Left lobe of liver (tissue), 2 donors: Measurements from ENCODE around the gene KRT37. TPM values are rescaled to one million over a fixed set of nuclear protein-coding genes. Genes with fewer than 3 reads are reported as not detected.

Experiments used
- ATAC-seq: fragments of 200-7000 bp; cut with Tn5 transposase; one replicate; pipeline ENCODE4 v1.9.1; 2020; ENCODE audit warnings: mild to moderate bottlenecking, moderate library complexity
- DNase-seq: peaks from one replicate; pipeline ENCODE4 v3.0.0-alpha.2; 2020; ENCODE audit warnings: low spot score
- total RNA-seq: library from RNA; stranded (reverse); gene quantifications from one replicate; pipeline ENCODE4 v1.2.1, GENCODE V29; 2021
- donor health status: DM: no; HTN: no; CAD: no; lungs with moderate emphysema.
- donor health status: DM: no; HTN: yes; CAD: no.

Gene KRT37
- total RNA-seq: not detected

- DNase-seq (no peak), ATAC-seq (no peak)
Measured at GRCh38 chr17:41424111-41424635, at the start of gene KRT37. TSS of gene KRT37 (minus strand) at chr17:41424585. CDS start at chr17:41424523, 62 bp downstream.

GRCh38 chr17:41468346-41468745, 44.0 kb upstream of the KRT37 start:
- DNase-seq (no peak), ATAC-seq (no peak)

DNA sequence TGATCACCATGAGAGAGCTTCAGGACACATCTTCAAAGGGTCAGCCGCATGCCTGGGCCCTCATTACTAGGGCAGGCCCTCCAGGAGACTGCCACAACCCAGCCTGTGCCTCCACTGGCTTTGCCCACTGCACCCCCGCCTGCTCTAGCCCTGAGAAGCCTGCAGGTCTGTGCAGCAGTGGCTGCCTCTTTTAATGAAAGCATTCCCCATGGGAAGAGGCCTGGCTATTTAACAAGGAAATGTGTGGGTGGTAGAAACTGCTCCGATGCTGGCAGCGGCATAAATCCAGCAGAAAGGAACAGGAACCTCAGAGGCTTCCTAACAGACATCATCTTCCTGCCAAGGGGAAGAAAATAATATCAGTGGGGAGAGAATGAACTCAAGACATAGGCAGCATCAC, 43.2 kb upstream of the KRT37 start:
- no peak for DNase-seq

DNA sequence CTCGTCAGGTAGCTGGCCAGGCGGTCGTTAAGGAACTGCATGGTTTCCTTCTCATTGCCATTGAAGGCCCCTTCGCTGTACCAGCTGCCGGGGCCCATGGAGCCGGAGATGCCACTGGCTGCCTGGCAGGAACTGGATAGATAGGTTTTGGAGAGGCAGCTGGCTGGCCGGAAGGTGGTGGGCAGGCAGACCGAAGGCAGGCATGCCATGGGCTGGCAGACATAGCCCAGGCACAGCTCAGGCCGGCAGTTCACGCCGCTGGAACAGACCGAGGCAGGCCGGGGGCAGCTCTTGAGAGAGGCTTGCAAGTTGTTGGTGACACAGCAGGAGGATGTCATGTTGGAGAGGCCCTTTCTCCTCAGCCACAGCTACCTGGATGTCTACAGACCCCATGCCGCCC, 42.6 kb upstream of the KRT37 start, which contains the start of gene KRT32:
TSS of gene KRT32 (minus strand) at position 399 of the 400 bp plus-strand sequence. CDS start at position 338, 61 bp downstream.
- ATAC-seq: no peak
- no peak for DNase-seq

More for the DNA sequence above, 43.2 kb upstream of the KRT37 start:
- no peak for ATAC-seq

- ATAC-seq: no peak
- no peak for DNase-seq
Measured at GRCh38 chr17:41464682-41465081, 40.3 kb upstream of the KRT37 start.

DNA sequence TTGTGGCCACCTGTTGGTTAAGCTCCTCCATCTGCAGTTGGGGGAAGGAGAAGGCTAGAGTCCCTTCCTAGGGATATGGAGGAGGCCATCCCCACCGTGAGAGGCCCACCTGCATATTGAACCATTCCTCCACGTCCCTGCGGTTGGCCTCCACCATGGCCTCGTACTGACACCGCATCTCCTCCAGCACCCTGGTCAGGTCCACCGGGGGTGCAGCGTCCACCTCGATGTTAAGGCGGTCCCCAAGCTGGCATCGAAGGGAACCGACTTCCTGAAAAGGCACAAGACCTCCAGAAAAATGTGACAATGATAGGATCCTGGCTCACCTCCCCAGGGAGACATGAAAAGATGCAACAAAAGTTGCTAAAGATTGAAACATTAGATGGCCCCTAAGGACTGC, 39.8 kb upstream of the KRT37 start:
- DNase-seq: no peak
- ATAC-seq: no peak

GRCh38 chr17:41463746-41464145, 39.4 kb upstream of the KRT37 start:
- DNase-seq (no peak), ATAC-seq (no peak)

DNA sequence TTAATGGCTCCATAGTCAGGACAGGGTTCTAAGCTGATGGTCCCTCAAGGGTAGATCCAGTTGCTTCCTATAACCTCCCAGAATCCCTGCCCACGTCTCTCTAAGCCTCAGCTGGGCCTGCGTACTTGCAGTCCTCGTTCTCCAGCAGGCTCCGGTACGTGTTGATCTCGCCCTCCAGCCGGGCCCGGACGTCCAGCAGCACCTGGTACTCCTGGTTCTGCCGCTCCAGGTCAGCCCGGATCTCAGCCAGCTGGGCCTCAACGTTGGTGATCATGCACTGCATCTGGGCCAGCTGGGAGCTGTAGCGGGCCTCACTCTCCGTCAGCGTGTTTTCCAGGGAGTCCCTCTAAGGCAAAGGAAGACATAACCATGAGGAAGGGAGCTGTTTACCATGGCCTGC, 38.3 kb upstream of the KRT37 start:
- no peak for ATAC-seq
- DNase-seq: no peak

- DNase-seq (no peak), ATAC-seq (no peak)
Measured at GRCh38 chr17:41457676-41458075, 33.3 kb upstream of the KRT37 start.

DNA sequence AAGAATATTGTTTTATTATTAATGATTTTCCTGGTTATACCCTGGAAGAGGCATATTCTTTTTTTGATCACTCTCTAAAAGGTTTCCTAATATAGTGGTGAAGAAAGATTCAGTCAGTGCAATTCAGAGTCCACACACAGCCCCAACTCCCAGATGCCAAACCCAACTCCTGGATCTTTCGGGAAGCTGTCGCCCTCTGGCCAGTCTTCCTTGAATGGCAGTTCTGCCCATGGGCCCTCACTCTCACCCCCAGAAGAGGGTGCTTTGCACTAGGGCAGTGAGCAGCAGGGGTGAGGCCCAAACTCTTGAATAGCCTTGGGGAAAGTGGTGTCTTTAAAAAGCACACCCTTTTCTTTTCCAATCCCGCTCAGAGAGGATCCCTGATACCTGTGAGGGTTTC, 31.8 kb upstream of the KRT37 start:
- DNase-seq: no peak
- no peak for ATAC-seq

- no peak for ATAC-seq
Measured at GRCh38 chr17:41455236-41455635, 30.9 kb upstream of the KRT37 start.

DNA sequence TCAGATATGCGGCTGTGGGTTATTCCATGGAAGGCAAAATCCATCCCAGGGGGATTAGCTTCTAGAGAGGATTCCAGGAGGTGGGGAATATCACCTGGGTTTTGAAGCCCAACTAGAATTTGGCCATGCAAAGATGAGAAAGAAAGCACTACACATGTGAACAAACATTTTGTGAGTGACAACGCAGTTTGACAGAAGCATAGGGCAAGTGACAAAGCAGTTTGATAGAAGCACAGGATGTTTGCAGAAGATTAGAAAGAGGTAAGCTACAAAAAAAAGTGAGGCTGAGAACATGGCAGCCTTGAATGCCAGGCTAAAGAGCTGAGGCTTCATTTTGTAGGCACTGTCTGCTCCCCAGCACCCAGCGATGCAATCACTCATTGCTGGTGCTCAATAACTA, 28.7 kb upstream of the KRT37 start:
- no peak for DNase-seq
- no peak for ATAC-seq

More at GRCh38 chr17:41455236-41455635, 30.9 kb upstream of the KRT37 start:
- no peak for DNase-seq

- ATAC-seq: no peak
- no peak for DNase-seq
Measured at GRCh38 chr17:41452281-41452680, 27.9 kb upstream of the KRT37 start.

- DNase-seq: no peak
- no peak for ATAC-seq
Measured at GRCh38 chr17:41451154-41451728, 26.9 kb upstream of the KRT37 start.

DNA sequence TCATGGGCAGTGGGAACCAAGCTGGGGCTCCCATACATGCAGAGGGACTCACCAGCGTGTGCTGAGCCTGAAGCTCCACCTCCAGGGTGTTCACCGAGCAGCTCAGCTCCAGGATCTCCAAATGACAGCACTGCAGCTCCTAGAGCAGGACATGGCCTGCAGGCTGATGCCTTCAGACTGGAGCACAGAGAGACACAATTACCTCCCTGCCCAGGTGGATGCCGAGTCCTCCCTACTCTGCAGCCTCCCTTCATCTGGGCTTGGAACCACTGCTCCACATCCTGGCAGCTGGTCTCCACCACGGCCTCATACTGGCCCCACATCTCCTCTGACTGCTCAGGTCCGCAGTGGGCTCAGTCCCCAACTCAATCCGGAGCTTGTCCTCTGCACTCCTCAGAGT, 24.6 kb upstream of the KRT37 start:
- DNase-seq (no peak), ATAC-seq (no peak)

DNA sequence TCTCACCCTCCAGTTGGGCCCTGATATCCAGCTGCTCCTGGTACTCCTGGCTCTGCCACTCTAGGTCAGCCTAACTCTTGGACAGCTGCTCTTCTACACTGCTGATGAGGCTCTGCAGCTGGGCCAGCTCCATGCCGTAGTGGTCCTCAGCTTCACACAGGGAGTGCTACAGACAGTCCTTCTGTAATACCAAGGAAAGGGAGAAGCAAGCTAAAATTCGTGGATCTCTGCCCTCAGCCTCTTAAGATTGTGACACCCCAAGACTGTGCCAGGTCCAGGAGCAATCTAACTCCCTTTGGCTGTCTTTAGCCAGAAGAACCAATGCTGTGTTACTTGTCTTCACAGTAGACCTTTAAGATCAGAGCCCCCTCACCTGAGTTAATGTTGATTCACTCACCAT, 24.1 kb upstream of the KRT37 start:
- no peak for ATAC-seq
- DNase-seq: no peak

DNA sequence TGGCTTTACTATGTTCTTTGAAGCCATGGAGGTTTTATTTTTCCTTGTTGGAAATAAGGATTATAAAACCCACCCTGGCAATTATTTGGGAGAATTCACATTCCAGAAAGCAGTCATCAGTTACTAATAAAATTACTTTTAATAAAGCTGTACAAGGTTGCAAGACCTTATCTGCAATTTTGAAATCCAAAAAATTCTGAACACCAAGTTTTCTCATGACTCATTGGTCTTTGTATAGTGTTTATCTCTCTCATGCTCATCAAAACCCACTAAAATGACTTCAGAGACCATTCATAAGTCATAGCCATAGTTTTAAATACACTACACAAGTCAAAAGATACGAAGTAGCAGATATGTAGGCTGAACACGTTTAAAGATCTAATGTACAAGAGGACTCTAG, 22.4 kb upstream of the KRT37 start:
- ATAC-seq (no peak), DNase-seq (no peak)

DNA sequence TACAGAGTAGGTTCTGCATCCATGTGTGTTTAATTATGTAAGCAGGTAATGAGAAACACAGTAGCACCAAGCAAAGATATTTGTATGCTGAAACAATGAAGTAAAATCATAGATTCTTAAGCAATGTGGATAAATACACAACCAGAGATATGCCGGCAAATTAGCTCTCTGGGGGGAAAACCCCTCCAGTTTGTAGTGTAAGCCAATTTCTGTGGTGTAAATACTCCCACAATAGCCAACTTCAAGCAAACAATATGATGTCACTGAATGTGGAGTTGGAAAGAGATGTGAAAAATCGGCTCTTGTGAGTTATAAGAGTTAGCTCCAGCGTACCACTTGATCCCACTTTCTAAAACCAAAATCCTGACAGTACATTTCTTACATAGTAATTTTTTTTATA, 20.3 kb upstream of the KRT37 start:
- ATAC-seq (no peak), DNase-seq (no peak)

- ATAC-seq (peak; percentile 12), DNase-seq (no peak)
Measured at GRCh38 chr17:41444186-41444585, 19.8 kb upstream of the KRT37 start.

DNA sequence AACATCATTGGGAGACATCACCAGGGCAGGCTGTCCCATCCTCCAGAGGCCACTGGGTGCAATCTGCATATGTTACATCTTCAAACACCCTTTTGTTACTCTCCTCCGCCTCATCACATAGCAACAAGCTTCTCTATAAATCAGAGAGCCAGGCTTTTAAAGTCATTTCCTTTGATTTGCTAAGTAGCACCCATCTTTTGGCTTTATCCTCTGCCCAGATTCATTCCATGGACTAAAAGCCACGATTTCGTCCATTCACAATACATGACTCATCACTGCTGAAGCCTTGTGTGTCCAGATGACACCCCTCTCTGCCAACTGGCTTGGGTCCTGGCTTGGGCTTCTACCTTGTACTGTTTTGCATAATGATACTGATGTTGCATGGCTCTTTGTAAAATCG, 18.4 kb upstream of the KRT37 start:
- no peak for ATAC-seq
- DNase-seq: no peak

DNA sequence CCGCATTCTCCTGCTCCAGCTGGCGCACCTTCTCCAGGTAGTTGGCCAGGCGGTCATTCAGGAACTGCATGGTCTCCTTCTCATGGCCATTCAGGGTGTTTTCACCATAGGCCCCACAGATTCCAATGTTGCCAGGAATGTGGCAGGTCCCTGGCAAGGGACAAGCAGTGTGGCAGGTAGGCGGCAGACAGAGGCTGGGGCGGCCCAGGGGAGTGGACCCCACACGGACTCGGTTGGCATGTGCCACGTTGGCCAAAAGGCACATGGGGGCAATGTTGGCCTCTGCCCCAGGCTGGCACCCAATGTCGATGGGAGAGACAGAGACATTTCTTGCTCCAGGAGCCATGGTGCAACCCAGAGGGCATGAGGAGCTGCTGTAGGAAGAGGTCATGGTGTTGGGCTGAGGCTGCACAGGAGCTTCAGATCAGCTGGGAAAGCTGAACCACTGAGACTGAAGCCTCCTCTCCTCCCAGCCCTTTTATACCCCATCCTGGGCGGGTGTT, 16.2 kb upstream of the KRT37 start, which contains the start of gene KRT38:
TSS of gene KRT38 (minus strand) at position 453 of the 503 bp plus-strand sequence. CDS start at position 391, 62 bp downstream.
- no peak for DNase-seq
- ATAC-seq: no peak

GRCh38 chr17:41439375-41439774, 15.0 kb upstream of the KRT37 start:
- ATAC-seq (no peak), DNase-seq (no peak)

- no peak for ATAC-seq
- no peak for DNase-seq
Measured at GRCh38 chr17:41437769-41438168, 13.4 kb upstream of the KRT37 start.
